DND-41 (cell line): ENCODE data around the gene JAK3.

Experiments used
- ATAC-seq: fragments of 200-7000 bp; cut with Tn5 transposase; 3 replicates; pipeline ENCODE4 v1.9.1; 2021; ENCODE audit warnings: low read depth; ENCODE audit not compliant: insufficient read depth
- DNase-seq: peaks from one replicate; pipeline ENCODE4 v3.0.0-alpha.2; 2020
- H2AFZ ChIP-seq: 2 replicates; pipeline ENCODE4 v1.6.0; 2012; ENCODE audit warnings: low read depth, low read length
- H3K27ac ChIP-seq: 2 replicates; pipeline ENCODE4 v1.5.1; 2012; ENCODE audit warnings: low read length, inconsistent platforms
- H3K27me3 ChIP-seq: fragments of 200-600 bp; sonication (generic); 2 replicates; pipeline ENCODE4 v1.6.0; 2012; ENCODE audit warnings: low read length, mild to moderate bottlenecking, inconsistent platforms; ENCODE audit not compliant: insufficient read depth, poor library complexity
- H3K36me3 ChIP-seq: 2 replicates; pipeline ENCODE4 v1.5.1; 2012; ENCODE audit warnings: low read length, inconsistent platforms; ENCODE audit not compliant: insufficient read depth
- H3K4me1 ChIP-seq: 2 replicates; pipeline ENCODE4 v1.5.1; 2012; ENCODE audit warnings: mild to moderate bottlenecking, low read length; ENCODE audit not compliant: insufficient read depth
- H3K4me2 ChIP-seq: 2 replicates; pipeline ENCODE4 v1.6.0; 2012; ENCODE audit warnings: mild to moderate bottlenecking, moderate library complexity, low read length, inconsistent platforms; ENCODE audit not compliant: insufficient read depth
- H3K4me3 ChIP-seq, 2 experiments: fragments of 200-600 bp in 1 of 2; shearing (Covaris generic) in 1 of 2; 2 replicates each; pipeline ENCODE4 v1.5.1; 2012 to 2016; ENCODE audit warnings: inconsistent platforms in 2 of 2, low read length in 2 of 2, mild to moderate bottlenecking in 2 of 2, low read depth in 1 of 2, moderate library complexity in 1 of 2
- H3K79me2 ChIP-seq: 2 replicates; pipeline ENCODE4 v1.6.0; 2012; ENCODE audit warnings: low read length, inconsistent platforms; ENCODE audit not compliant: insufficient read depth
- H3K9ac ChIP-seq: 2 replicates; pipeline ENCODE4 v1.6.0; 2012; ENCODE audit warnings: low read depth, mild to moderate bottlenecking, inconsistent platforms, low read length, moderate library complexity
- H3K9me3 ChIP-seq: 2 replicates; pipeline ENCODE4 v1.5.1; 2012; ENCODE audit warnings: low read length, moderate library complexity, mild to moderate bottlenecking, inconsistent platforms; ENCODE audit not compliant: insufficient read depth, severe bottlenecking
- H4K20me1 ChIP-seq: 2 replicates; pipeline ENCODE4 v1.6.0; 2012; ENCODE audit warnings: low read length; ENCODE audit not compliant: insufficient read depth
- EZH2 ChIP-seq: IDR thresholded peaks from 3 replicates; pipeline ENCODE4 v1.6.1; 2012; ENCODE audit warnings: borderline replicate concordance, low read depth, mild to moderate bottlenecking, moderate library complexity, low read length, inconsistent platforms; ENCODE audit not compliant: severe bottlenecking
- TF ChIP-seq, protein P1 (sequence below): IDR thresholded peaks from 2 replicates; pipeline ENCODE4 v1.5.1; 2012; ENCODE audit warnings: borderline replicate concordance, low read length, moderate library complexity, mild to moderate bottlenecking; ENCODE audit not compliant: poor library complexity, severe bottlenecking; ENCODE audit errors: extremely low read depth

Gene JAK3

GRCh38 chr19:17834350-17835181 is 13.2 kb downstream of the JAK3 start:
- no peak for ATAC-seq
- TF ChIP-seq, protein P1, sequence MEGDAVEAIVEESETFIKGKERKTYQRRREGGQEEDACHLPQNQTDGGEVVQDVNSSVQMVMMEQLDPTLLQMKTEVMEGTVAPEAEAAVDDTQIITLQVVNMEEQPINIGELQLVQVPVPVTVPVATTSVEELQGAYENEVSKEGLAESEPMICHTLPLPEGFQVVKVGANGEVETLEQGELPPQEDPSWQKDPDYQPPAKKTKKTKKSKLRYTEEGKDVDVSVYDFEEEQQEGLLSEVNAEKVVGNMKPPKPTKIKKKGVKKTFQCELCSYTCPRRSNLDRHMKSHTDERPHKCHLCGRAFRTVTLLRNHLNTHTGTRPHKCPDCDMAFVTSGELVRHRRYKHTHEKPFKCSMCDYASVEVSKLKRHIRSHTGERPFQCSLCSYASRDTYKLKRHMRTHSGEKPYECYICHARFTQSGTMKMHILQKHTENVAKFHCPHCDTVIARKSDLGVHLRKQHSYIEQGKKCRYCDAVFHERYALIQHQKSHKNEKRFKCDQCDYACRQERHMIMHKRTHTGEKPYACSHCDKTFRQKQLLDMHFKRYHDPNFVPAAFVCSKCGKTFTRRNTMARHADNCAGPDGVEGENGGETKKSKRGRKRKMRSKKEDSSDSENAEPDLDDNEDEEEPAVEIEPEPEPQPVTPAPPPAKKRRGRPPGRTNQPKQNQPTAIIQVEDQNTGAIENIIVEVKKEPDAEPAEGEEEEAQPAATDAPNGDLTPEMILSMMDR, result peak; percentile 6
- TF ChIP-seq EZH2, result no peak
- H3K4me1 ChIP-seq, result no peaks in the 10 kb centered on the region
- H3K9me3 ChIP-seq, result no peaks in the 10 kb centered on the region
- no peaks in the 10 kb centered on the region for H3K79me2 ChIP-seq
- DNase-seq, result no peak
- 0 out of 2 replicates have a peak, but pooled peaks cover 3% of the 10 kb centered on the region for H3K36me3 ChIP-seq
- H3K4me2 ChIP-seq, result no peak overlapping the region
- H3K4me3 ChIP-seq, result no peak overlapping the region
- H3K27me3 ChIP-seq, result no peaks in the 10 kb centered on the region
- no peaks in the 10 kb centered on the region for H4K20me1 ChIP-seq
- H3K27ac ChIP-seq, result no peak overlapping the region
- H3K9ac ChIP-seq, result no peak overlapping the region
- H2AFZ ChIP-seq, result no peak overlapping the region

DNA sequence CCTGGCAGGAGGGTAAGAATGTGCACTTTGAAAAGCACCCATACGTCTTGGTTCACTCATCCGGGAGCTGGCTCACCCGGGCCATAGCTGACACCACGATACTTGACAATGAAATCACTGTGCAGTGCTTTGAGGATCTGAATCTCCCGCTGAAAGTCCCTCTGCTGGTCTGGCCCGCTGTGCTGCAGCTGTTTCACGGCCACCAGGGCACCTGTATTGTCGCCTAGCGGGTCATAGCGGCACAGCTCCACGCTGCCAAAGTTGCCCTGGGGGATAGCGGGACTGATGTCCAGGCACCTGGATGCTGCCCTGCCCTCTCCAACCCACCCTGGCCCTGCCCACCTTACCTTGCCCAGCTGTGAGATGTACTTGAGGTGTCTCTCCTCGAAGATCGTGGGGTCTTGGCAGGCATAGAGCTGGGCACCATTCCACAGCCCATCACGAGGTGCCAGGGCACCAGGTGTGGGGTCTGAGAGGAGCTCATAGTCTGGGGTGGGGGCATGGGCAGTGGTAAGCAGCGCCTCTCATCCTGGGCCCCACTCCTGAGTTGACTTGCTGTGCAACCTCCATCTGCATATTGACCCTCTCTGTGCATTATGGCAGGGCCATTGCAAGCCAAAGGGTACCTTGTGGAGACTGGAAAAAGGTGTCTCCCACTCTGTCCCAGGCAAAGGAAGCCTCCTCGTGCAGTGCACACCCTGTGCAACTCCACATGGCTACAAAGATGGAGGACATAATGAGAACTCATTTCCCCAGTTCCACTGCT is 15.2 kb downstream of the JAK3 start:
- no peaks in the 10 kb centered on the region for H3K9me3 ChIP-seq
- H3K27ac ChIP-seq, result no peak overlapping the region
- no peak overlapping the region for H2AFZ ChIP-seq
- H3K9ac ChIP-seq, result no peak overlapping the region
- no peak overlapping the region for H3K4me3 ChIP-seq
- TF ChIP-seq, protein P1, result no peak
- TF ChIP-seq EZH2, result no peak
- no peak for ATAC-seq
- 0 out of 2 replicates have a peak, but pooled peaks cover 3% of the 10 kb centered on the region for H3K36me3 ChIP-seq
- no peaks in the 10 kb centered on the region for H3K79me2 ChIP-seq
- no peak overlapping the region for H3K4me2 ChIP-seq
- H4K20me1 ChIP-seq, result no peaks in the 10 kb centered on the region
- no peak for DNase-seq
- no peaks in the 10 kb centered on the region for H3K4me1 ChIP-seq
- H3K27me3 ChIP-seq, result no peaks in the 10 kb centered on the region

GRCh38 chr19:17831419-17831888 is 16.3 kb downstream of the JAK3 start:
- DNase-seq, result no peak
- Histone ChIP-seq H3K27ac (no peak overlapping the region), H3K4me3 (no peak overlapping the region)

More at GRCh38 chr19:17831419-17831888, 16.3 kb downstream of the JAK3 start:
- Histone ChIP-seq H3K4me2 (no peak overlapping the region), H2AFZ (no peak overlapping the region), H4K20me1 (no peaks in the 10 kb centered on the region), H3K79me2 (no peaks in the 10 kb centered on the region), H3K36me3 (0 out of 2 replicates have a peak, but pooled peaks cover 3% of the 10 kb centered on the region), H3K4me1 (no peaks in the 10 kb centered on the region), H3K27me3 (no peaks in the 10 kb centered on the region), H3K9me3 (no peaks in the 10 kb centered on the region), H3K9ac (no peak overlapping the region)
- TF ChIP-seq EZH2, result no peak
- TF ChIP-seq, protein P1, result no peak
- ATAC-seq, result no peak
